ENCODE measurements around the gene PPP6C.
"Not testable (repeated sequence)": the region's sequence is repeated elsewhere in the genome, so short reads cannot be mapped to it uniquely, and the experiment has no call there.

Gene PPP6C

DNA sequence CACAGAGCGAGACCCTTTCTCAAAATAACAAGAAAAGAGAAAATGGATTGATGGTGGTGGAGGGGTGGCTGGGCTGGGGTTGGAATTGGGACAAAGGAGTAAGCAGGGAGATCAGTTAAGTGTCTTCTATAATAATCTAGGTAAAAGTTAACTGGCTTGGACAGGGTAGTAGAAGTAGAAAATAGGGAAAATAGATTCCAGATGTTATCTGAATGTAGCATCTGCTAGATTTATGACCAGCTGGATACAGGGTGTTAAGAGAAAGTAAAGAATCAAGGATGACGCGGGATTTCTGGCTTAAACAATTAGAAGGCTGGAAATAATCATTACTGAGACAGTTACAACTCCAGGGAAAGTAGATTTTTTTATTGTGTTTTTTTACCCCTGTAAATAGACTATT, 13.0 kb downstream of the PPP6C start:
- no peak overlapping the region for H3K4me3 ChIP-seq (ENCODE audit: low read depth, low read length)
- TF ChIP-seq, protein P1, sequence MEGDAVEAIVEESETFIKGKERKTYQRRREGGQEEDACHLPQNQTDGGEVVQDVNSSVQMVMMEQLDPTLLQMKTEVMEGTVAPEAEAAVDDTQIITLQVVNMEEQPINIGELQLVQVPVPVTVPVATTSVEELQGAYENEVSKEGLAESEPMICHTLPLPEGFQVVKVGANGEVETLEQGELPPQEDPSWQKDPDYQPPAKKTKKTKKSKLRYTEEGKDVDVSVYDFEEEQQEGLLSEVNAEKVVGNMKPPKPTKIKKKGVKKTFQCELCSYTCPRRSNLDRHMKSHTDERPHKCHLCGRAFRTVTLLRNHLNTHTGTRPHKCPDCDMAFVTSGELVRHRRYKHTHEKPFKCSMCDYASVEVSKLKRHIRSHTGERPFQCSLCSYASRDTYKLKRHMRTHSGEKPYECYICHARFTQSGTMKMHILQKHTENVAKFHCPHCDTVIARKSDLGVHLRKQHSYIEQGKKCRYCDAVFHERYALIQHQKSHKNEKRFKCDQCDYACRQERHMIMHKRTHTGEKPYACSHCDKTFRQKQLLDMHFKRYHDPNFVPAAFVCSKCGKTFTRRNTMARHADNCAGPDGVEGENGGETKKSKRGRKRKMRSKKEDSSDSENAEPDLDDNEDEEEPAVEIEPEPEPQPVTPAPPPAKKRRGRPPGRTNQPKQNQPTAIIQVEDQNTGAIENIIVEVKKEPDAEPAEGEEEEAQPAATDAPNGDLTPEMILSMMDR (IDR thresholded peaks at IDR 0.05; ENCODE audit: borderline replicate concordance, insufficient read depth, low read depth, low read length): no peak

DNA sequence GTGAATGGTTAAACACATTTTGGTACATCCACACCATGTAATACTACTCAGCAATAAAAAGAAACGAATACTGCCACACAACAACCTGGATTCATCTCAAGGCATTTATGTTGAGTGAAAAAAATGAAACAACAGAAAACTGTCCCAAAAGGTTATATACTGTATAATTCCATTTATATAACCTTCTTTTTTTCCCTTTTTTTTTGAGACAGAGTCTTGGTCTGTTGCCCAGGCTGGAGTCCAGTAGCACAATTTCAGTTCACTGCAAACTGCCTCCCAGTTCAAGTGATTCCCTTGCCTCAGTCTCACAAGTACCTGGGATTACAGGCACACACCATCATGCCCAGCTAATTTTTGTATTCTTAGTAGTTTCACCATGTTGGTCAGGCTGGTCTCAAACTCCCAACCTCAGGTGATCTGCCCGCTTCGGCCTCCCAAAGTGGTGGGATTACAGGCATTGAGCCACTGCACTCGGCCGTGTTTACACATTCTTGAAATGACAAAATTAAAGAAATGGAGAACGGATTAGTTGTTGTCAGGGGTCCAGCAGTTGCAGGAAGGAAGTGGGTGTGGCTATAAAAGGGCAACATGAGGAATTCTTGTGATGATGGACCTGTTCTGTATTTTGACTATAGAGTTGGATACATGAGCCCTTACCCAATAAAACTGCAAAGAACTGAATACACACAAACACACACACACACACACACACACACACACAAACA, 17.4 kb downstream of the PPP6C start:
- H3K4me3 ChIP-seq (ENCODE audit: low read depth, low read length): no peak overlapping the region
- TF ChIP-seq, protein P1 (IDR thresholded peaks at IDR 0.05; ENCODE audit: borderline replicate concordance, insufficient read depth, low read depth, low read length): no peak

DNA sequence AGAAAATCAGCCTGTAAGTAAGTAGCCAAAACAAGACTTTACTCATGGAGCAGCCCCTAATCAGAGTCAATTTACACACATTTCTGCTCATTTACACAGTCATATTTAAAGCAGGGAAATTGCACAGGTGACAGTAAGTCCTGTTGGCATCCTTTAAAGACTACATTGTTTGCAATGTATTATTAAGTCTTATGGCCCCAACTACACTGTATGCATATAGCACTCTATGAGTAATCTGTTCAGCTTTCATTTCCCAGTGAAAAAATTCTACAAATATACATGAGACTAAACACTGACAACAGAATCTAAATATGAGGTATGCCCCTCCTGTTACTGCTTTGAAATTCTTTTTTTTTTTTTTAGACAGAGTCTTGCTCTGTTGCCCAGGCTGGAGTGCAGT, 19.7 kb downstream of the PPP6C start:
- TF ChIP-seq, protein P1 (IDR thresholded peaks at IDR 0.05; ENCODE audit: borderline replicate concordance, insufficient read depth, low read depth, low read length): no peak
- H3K4me3 ChIP-seq (ENCODE audit: low read depth, low read length): no peak overlapping the region

GRCh38 chr9:125166762-125167161, 22.8 kb downstream of the PPP6C start:
- TF ChIP-seq, protein P1 (IDR thresholded peaks at IDR 0.05; ENCODE audit: borderline replicate concordance, insufficient read depth, low read depth, low read length): no peak
- H3K4me3 ChIP-seq (ENCODE audit: low read depth, low read length): no peak overlapping the region

DNA sequence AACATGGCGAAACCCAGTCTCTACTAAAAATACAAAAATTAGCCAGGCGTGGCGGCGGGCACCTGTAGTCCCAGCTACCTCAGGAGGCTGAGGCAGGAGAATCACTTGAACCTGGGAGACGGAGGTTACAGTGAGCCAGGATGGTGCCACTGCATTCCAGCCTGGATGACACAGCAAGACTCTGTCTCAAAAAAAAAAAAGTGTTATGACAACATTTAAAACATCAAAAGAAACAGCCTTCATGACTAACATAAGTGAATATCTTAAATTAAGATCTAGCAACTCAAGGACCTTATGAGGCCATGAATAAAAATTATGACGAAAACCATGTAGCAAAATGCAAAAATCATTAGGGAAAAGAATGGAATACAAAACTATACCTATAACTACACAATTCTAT, 26.7 kb downstream of the PPP6C start:
- not testable (repeated sequence) for H3K4me3 ChIP-seq (ENCODE audit: low read depth, low read length)

- TF ChIP-seq, protein P1 (IDR thresholded peaks at IDR 0.05; ENCODE audit: borderline replicate concordance, insufficient read depth, low read depth, low read length): no peak
- no peak overlapping the region for H3K4me3 ChIP-seq (ENCODE audit: low read depth, low read length)
These were observed 28.2 kb downstream of the PPP6C start for GRCh38 chr9:125161284-125161918.

DNA sequence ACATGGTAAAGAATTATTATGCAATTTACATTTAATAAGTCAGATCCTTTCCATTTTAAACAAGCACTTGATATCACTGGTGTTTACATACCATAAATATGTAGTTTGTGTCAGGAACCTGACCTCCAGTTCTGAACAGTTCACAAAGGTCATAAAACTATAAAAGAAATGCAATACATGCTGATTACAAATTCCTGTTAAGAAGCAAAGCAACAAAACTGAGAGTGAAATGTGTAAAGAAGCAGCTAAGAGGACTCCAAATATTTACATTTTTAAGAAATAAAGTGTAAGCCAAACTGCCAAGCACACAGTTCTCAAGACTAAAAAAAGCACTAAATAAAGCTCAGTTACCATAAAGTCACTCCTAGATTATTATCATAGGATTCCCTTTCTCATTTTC, 28.9 kb downstream of the PPP6C start:
- TF ChIP-seq, protein P1 (IDR thresholded peaks at IDR 0.05; ENCODE audit: borderline replicate concordance, insufficient read depth, low read depth, low read length): no peak
- no peak overlapping the region for H3K4me3 ChIP-seq (ENCODE audit: low read depth, low read length)
